Mesothelial cell of epicardium (in vitro differentiated cells): ENCODE measurements around the gene MYLIP. TPM values are rescaled to one million over a fixed set of nuclear protein-coding genes. Genes with fewer than 3 reads are reported as not detected.
A peak's percentile ranks its signal among the peaks of the same experiment; 100 is the strongest.

Experiments
- DNase-seq, 2 experiments: peaks; one replicate each; pipeline ENCODE4 v3.0.0; 2021; ENCODE audit warnings: low spot score in 2 of 2; ENCODE audit not compliant: unreplicated experiment in 2 of 2
- H3K27ac Mint-ChIP-seq: 2 replicates; pipeline ENCODE4 v1.8.0; 2021; ENCODE audit warnings: mixed read lengths
- H3K27me3 Mint-ChIP-seq: 2 replicates; pipeline ENCODE4 v1.8.0; 2021; ENCODE audit warnings: low read depth, mixed read lengths
- H3K36me3 Mint-ChIP-seq: 2 replicates; pipeline ENCODE4 v1.8.0; 2021; ENCODE audit warnings: mixed read lengths
- H3K4me1 Mint-ChIP-seq: 2 replicates; pipeline ENCODE4 v1.8.0; 2021; ENCODE audit warnings: mixed read lengths
- H3K4me3 Mint-ChIP-seq: 2 replicates; pipeline ENCODE4 v1.8.0; 2021; ENCODE audit warnings: mild to moderate bottlenecking, moderate library complexity, mixed read lengths
- H3K9me3 Mint-ChIP-seq: 2 replicates; pipeline ENCODE4 v1.8.0; 2021; ENCODE audit warnings: mixed read lengths
- total RNA-seq: library from RNA; stranded (reverse); gene quantifications from 3 replicates; pipeline ENCODE4 v1.2.1, GENCODE V29; 2021
- TF ChIP-seq, protein P1 (sequence below): fragments of 200-600 bp; sonication (generic); IDR thresholded peaks from one replicate; pipeline ENCODE4 v1.5.0; 2021; ENCODE audit warnings: antibody characterized with exemption; ENCODE audit not compliant: unreplicated experiment

MYLIP gene
- total RNA-seq, 1 donor from 2014 or later = 25.7 TPM

DNA sequence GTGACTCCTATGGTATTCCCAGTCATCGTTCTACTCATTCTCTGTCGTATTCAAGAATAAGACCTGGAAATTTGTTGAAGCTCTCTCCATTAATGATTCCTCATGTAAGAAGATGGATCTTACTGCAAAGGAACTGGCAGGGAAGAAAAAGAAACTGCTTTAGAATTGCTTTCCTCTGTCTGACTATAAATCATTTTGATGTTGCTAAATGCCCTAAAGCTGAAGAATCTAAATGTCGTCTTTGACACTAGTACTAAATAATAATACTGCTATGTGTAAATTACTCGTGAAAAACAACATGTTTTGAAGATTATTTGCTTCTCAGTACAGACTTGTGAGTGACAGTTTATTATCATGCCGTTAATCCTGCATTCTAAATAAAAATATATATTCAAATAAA lies 20.5 kb upstream of the MYLIP start:
- Mint-ChIP-seq H3K27ac (no peak overlapping the region), H3K9me3 (no peaks in the 10 kb centered on the region), H3K4me1 (peaks cover 23% of the 10 kb centered on the region), H3K27me3 (peaks cover 28% of the 10 kb centered on the region), H3K36me3 (no peaks in the 10 kb centered on the region), H3K4me3 (no peak overlapping the region)
- DNase-seq = no peak
- TF ChIP-seq, protein P1, sequence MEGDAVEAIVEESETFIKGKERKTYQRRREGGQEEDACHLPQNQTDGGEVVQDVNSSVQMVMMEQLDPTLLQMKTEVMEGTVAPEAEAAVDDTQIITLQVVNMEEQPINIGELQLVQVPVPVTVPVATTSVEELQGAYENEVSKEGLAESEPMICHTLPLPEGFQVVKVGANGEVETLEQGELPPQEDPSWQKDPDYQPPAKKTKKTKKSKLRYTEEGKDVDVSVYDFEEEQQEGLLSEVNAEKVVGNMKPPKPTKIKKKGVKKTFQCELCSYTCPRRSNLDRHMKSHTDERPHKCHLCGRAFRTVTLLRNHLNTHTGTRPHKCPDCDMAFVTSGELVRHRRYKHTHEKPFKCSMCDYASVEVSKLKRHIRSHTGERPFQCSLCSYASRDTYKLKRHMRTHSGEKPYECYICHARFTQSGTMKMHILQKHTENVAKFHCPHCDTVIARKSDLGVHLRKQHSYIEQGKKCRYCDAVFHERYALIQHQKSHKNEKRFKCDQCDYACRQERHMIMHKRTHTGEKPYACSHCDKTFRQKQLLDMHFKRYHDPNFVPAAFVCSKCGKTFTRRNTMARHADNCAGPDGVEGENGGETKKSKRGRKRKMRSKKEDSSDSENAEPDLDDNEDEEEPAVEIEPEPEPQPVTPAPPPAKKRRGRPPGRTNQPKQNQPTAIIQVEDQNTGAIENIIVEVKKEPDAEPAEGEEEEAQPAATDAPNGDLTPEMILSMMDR = no peak

DNA sequence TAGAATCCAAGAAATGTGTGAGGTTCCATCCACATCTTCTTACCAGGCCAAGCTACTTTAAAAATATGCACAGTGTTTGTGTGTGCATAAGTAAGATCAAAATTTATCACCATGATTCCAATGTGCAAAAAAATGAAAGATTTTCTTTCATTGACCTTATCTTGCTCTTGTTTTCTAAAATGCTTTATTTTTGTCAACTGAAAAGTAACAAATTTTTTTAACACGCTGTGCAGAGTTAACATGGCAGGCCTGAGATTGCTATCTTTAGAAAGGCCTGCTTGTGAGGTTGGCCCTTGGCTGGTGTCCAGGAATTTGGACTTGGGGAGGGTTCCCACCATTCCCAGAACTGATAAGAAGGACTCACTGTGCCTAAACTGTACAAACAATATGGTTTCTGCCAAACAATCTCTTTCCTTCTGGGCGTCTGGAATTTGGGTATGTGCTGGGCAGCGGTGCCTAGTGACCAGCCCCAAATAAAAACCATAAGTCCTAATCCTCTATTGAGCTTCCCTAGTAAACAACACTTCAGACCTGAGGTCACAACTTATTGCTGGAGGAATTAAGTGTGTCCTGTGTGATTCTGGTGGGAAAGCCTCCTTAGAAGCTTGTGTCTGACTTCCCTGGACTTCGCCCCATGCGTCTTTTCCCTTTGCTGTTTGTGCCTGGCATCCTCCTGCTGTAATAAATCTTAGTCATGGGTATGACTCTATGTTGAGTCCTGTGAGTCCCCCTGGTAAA lies 19.8 kb upstream of the MYLIP start:
- Mint-ChIP-seq H3K9me3 (no peaks in the 10 kb centered on the region), H3K4me1 (peaks cover 23% of the 10 kb centered on the region), H3K27me3 (peaks cover 25% of the 10 kb centered on the region), H3K36me3 (no peaks in the 10 kb centered on the region), H3K27ac (peak overlapping the region; percentile 7), H3K4me3 (no peak overlapping the region)
- peak in 1 of 2 experiments; percentile 25 for DNase-seq
- TF ChIP-seq, protein P1 = no peak

DNA sequence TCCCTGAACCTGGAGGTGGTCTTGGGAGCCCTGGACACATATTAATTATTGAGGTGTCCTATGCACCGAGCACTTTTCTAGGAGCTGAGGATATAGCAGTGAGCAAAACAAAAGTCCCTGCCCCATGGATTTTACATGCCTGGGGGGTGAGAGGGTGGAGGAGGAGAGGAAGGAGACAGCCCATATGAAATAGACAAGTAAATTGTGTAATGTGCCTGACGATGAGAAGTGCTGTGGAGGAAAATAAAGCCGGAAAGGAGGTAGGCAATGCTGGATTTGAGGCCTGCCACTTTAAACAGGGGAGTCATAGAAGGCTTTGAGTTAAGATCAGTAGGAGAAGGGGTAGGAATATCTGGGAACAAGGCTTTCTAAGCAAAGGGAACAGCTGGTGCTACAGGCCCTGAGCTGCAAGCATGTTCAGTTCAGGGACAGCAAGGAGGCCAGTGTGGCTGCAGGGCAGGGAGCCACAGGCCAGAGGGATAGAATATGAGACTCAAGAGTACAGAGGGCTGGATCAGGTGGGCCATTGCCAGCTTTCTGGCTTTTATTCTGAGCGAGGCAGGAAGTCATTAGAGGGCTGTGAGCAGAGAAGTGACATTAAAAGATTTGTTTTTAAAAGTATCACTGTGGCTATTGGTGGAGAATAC lies 19.1 kb upstream of the MYLIP start:
- H3K9me3 Mint-ChIP-seq = no peaks in the 10 kb centered on the region
- DNase-seq = no peak
- no peaks in the 10 kb centered on the region for H3K36me3 Mint-ChIP-seq
- TF ChIP-seq, protein P1 = no peak
- H3K4me3 Mint-ChIP-seq = no peak overlapping the region
- H3K4me1 Mint-ChIP-seq = peaks cover 23% of the 10 kb centered on the region
- peak overlapping the region; percentile 10 for H3K27ac Mint-ChIP-seq
- peaks cover 23% of the 10 kb centered on the region for H3K27me3 Mint-ChIP-seq

GRCh38 chr6:16118825-16119224 lies 10.1 kb upstream of the MYLIP start:
- no peak overlapping the region for H3K4me3 Mint-ChIP-seq
- H3K9me3 Mint-ChIP-seq = no peaks in the 10 kb centered on the region
- peaks cover 5% of the 10 kb centered on the region for H3K4me1 Mint-ChIP-seq
- H3K36me3 Mint-ChIP-seq = no peaks in the 10 kb centered on the region
- TF ChIP-seq, protein P1 = no peak
- H3K27ac Mint-ChIP-seq = no peak overlapping the region
- no peak for DNase-seq
- peaks cover 13% of the 10 kb centered on the region for H3K27me3 Mint-ChIP-seq

DNA sequence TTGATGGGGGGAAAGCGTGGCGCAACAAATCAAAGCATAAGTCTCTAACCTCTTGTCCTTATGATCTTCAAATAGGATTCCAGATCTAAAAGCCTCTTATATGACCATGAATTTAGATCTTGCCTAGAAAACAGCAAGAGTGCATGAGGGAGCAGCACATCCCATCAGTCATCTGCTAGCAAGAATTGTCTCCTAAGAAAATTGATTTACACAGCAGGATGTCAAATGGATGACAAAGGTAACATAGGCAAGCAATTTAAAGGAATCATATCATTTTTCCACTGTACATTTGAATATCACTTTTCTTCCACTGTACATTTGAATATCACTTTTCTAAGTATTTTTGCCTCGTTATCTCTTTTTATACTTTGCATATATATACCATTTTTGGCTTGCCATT lies 7.5 kb upstream of the MYLIP start:
- Mint-ChIP-seq H3K36me3 (no peaks in the 10 kb centered on the region), H3K4me1 (peaks cover 5% of the 10 kb centered on the region), H3K27me3 (peaks cover 12% of the 10 kb centered on the region), H3K4me3 (no peak overlapping the region), H3K27ac (no peak overlapping the region), H3K9me3 (no peaks in the 10 kb centered on the region)
- DNase-seq = no peak
- TF ChIP-seq, protein P1 = no peak
